ENCODE measurements around the gene ADAT1. TPM values are rescaled to one million over a fixed set of nuclear protein-coding genes. Genes with fewer than 3 reads are reported as not detected.

The ADAT1 gene
- total and polyA plus RNA-seq, 10 of the 15 experiments (the other 5 are each of a cell fraction or from before 2014, with no cell fraction given), result 26.2 to 77.4 (median 55.8) TPM

DNA sequence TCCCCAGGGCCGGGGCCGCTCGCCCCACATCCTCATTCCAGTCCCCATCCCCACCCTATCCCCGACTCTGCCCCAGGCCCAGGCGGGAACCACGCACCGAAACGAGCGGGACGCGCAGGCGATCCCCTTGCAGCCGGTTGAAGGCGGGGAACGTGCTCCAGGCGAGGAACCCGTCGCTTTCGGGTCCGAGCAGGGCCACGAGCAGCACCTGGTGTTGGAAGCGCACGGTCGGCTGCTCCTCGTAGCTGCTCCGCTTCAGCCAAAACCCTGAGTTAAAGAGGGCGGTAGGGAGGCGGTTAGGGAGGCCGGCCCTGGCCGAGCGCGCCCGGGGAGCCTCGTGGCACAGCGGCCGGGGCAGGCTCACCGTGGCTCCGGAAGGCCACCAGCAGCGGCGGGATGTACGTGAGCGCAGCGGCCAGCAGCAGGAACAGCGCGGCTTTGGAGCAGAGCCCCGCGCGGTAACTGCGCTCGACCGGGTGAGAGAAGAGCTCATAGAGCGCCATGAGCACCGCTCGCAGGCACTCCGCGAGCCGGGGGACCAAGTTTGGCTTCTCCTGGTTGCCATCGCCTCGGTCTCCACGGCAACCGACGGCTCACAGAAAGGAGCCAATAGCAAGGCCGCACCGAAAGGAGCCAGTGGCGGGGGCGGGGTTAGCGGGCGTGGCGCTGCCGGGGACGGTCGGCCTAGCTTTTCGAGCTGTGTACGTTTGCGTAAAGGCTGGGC lies 67.2 kb downstream of the ADAT1 start, which contains the start of gene TMEM231 (continued):
- TF ChIP-seq, protein P1, sequence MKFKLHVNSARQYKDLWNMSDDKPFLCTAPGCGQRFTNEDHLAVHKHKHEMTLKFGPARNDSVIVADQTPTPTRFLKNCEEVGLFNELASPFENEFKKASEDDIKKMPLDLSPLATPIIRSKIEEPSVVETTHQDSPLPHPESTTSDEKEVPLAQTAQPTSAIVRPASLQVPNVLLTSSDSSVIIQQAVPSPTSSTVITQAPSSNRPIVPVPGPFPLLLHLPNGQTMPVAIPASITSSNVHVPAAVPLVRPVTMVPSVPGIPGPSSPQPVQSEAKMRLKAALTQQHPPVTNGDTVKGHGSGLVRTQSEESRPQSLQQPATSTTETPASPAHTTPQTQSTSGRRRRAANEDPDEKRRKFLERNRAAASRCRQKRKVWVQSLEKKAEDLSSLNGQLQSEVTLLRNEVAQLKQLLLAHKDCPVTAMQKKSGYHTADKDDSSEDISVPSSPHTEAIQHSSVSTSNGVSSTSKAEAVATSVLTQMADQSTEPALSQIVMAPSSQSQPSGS (IDR thresholded peaks at IDR 0.05; ENCODE audit: low read length), result no peak
- no peak for TF ChIP-seq FOXK2 (IDR thresholded peaks at IDR 0.05)
- peak; percentile 68 for TF ChIP-seq SP1 (IDR thresholded peaks at IDR 0.05; ENCODE audit: low read depth, low read length)
- TF ChIP-seq, protein P2, sequence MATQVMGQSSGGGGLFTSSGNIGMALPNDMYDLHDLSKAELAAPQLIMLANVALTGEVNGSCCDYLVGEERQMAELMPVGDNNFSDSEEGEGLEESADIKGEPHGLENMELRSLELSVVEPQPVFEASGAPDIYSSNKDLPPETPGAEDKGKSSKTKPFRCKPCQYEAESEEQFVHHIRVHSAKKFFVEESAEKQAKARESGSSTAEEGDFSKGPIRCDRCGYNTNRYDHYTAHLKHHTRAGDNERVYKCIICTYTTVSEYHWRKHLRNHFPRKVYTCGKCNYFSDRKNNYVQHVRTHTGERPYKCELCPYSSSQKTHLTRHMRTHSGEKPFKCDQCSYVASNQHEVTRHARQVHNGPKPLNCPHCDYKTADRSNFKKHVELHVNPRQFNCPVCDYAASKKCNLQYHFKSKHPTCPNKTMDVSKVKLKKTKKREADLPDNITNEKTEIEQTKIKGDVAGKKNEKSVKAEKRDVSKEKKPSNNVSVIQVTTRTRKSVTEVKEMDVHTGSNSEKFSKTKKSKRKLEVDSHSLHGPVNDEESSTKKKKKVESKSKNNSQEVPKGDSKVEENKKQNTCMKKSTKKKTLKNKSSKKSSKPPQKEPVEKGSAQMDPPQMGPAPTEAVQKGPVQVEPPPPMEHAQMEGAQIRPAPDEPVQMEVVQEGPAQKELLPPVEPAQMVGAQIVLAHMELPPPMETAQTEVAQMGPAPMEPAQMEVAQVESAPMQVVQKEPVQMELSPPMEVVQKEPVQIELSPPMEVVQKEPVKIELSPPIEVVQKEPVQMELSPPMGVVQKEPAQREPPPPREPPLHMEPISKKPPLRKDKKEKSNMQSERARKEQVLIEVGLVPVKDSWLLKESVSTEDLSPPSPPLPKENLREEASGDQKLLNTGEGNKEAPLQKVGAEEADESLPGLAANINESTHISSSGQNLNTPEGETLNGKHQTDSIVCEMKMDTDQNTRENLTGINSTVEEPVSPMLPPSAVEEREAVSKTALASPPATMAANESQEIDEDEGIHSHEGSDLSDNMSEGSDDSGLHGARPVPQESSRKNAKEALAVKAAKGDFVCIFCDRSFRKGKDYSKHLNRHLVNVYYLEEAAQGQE (IDR thresholded peaks at IDR 0.05; ENCODE audit: low read depth, low read length), result no peak
- TF ChIP-seq NBN (IDR thresholded peaks at IDR 0.05), result no peak
- no peak for TF ChIP-seq PML (IDR thresholded peaks at IDR 0.05; ENCODE audit: low read length)
- no peak for TF ChIP-seq MYC (IDR thresholded peaks at IDR 0.05; ENCODE audit: insufficient read depth, insufficient read length, insufficient replicate concordance, low read length, severe bottlenecking)
- TF ChIP-seq EZH2 (IDR thresholded peaks at IDR 0.05; ENCODE audit: borderline replicate concordance, control insufficient read depth, low read depth, low read length), result no peak
- no peak for TF ChIP-seq ATF7 (IDR thresholded peaks at IDR 0.05; ENCODE audit: low read depth)
- TF ChIP-seq, protein P3, sequence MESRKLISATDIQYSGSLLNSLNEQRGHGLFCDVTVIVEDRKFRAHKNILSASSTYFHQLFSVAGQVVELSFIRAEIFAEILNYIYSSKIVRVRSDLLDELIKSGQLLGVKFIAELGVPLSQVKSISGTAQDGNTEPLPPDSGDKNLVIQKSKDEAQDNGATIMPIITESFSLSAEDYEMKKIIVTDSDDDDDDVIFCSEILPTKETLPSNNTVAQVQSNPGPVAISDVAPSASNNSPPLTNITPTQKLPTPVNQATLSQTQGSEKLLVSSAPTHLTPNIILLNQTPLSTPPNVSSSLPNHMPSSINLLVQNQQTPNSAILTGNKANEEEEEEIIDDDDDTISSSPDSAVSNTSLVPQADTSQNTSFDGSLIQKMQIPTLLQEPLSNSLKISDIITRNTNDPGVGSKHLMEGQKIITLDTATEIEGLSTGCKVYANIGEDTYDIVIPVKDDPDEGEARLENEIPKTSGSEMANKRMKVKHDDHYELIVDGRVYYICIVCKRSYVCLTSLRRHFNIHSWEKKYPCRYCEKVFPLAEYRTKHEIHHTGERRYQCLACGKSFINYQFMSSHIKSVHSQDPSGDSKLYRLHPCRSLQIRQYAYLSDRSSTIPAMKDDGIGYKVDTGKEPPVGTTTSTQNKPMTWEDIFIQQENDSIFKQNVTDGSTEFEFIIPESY (IDR thresholded peaks at IDR 0.05), result no peak
- TF ChIP-seq EGR1 (IDR thresholded peaks at IDR 0.05; ENCODE audit: borderline replicate concordance in 1 of 2, low read depth in 2 of 2, low read length in 2 of 2), result peak in 1 of 2 experiments; percentile 88; a peak in 2 of 3 replicates
- 0 out of 2 replicates have a peak, but pooled peaks have one; percentile 21 for TF ChIP-seq DPF2 (IDR thresholded peaks at IDR 0.05)
- TF ChIP-seq SMAD1 (IDR thresholded peaks at IDR 0.05; ENCODE audit: low read depth, partially characterized antibody), result no peak
- no peak for TF ChIP-seq SPI1 (IDR thresholded peaks at IDR 0.05; ENCODE audit: borderline replicate concordance, insufficient read depth, low read depth, low read length)
- TF ChIP-seq ETV6 (conservative IDR thresholded peaks at IDR 0.05 in 1 of 2, IDR thresholded peaks at IDR 0.05 in 1 of 2; ENCODE audit: borderline replicate concordance in 1 of 2, low read depth in 1 of 2), result no peak
- no peak for TF ChIP-seq NR2C1 (IDR thresholded peaks at IDR 0.05)
- peak; percentile 2; the same call in 1 of the 2 replicates for TF ChIP-seq SMC3 (IDR thresholded peaks at IDR 0.05; ENCODE audit: borderline replicate concordance, low read length)
- no peak for TF ChIP-seq HDAC6 (IDR thresholded peaks at IDR 0.05; ENCODE audit: unreplicated experiment)
- TF ChIP-seq, protein P4, sequence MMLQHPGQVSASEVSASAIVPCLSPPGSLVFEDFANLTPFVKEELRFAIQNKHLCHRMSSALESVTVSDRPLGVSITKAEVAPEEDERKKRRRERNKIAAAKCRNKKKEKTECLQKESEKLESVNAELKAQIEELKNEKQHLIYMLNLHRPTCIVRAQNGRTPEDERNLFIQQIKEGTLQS (IDR thresholded peaks at IDR 0.05; ENCODE audit: borderline replicate concordance, extremely low read depth, low read depth, low read length), result no peak
- no peak for TF ChIP-seq NFYA (IDR thresholded peaks at IDR 0.05; ENCODE audit: borderline replicate concordance, low read depth, low read length)
- TF ChIP-seq NFXL1 (IDR thresholded peaks at IDR 0.05; ENCODE audit: borderline replicate concordance), result no peak

All from GM12878 (cell line).